Fibroblast of lung (primary cell): ENCODE data around the gene PIP5K1C.
"Not testable (repeated sequence)": the region's sequence is repeated elsewhere in the genome, so short reads cannot be mapped to it uniquely, and the experiment has no call there.

Source experiments
- CTCF ChIP-seq, 2 donors: IDR thresholded peaks in 1 of 2; conservative IDR thresholded peaks in 1 of 2; 1 replicate in 1 of 2; 2 replicates in 1 of 2; pipeline ENCODE4 v1.5.1; 2011 to 2012; ENCODE audit warnings: low read length in 2 of 2, control low read depth in 1 of 2, inconsistent platforms in 1 of 2, low read depth in 1 of 2, mild to moderate bottlenecking in 1 of 2
- EZH2 ChIP-seq: IDR thresholded peaks from 2 replicates; pipeline ENCODE4 v1.5.1; 2012; ENCODE audit warnings: low read length, control low read depth, mild to moderate bottlenecking; ENCODE audit errors: missing control alignments

- not testable (repeated sequence) for TF ChIP-seq EZH2; CTCF (conservative IDR thresholded peaks at IDR 0.05 in 1 of 2, IDR thresholded peaks at IDR 0.05 in 1 of 2; ENCODE audit: low read depth in 1 of 2, low read length in 2 of 2)
These were observed 33.8 kb downstream of the PIP5K1C start for GRCh38 chr19:3666545-3666856.
